Measurements from ENCODE around the gene ENAH. TPM values are rescaled to one million over a fixed set of nuclear protein-coding genes. Genes with fewer than 3 reads are reported as not detected.

The ENAH gene
- total and polyA plus RNA-seq, 9 of the 15 experiments (the other 6 are each of a cell fraction or from before 2014, with no cell fraction given), result 0.03 to 1.2 (median 0.15) TPM

GRCh38 chr1:225655509-225656258 is 2.8 kb upstream of the ENAH start:
- POLR2A ChIA-PET, result interaction anchor here (1.1 to 1.4 kb wide), 2 partner anchors 8 to 16 kb away, joined by 5 to 9 read pairs; no protein-coding TSS in a partner anchor
- TF ChIP-seq TCF7 (IDR thresholded peaks at IDR 0.05; ENCODE audit: borderline replicate concordance), result no peak
- TF ChIP-seq, protein P1, sequence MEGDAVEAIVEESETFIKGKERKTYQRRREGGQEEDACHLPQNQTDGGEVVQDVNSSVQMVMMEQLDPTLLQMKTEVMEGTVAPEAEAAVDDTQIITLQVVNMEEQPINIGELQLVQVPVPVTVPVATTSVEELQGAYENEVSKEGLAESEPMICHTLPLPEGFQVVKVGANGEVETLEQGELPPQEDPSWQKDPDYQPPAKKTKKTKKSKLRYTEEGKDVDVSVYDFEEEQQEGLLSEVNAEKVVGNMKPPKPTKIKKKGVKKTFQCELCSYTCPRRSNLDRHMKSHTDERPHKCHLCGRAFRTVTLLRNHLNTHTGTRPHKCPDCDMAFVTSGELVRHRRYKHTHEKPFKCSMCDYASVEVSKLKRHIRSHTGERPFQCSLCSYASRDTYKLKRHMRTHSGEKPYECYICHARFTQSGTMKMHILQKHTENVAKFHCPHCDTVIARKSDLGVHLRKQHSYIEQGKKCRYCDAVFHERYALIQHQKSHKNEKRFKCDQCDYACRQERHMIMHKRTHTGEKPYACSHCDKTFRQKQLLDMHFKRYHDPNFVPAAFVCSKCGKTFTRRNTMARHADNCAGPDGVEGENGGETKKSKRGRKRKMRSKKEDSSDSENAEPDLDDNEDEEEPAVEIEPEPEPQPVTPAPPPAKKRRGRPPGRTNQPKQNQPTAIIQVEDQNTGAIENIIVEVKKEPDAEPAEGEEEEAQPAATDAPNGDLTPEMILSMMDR (IDR thresholded peaks at IDR 0.05 in 2 of 3, conservative IDR thresholded peaks at IDR 0.05 in 1 of 3; ENCODE audit: insufficient read depth in 2 of 3, low read depth in 1 of 3, low read length in 3 of 3), result peak in 1 of 3 experiments; percentile 36; a peak in 2 of 6 replicates
- no peak for TF ChIP-seq ATF4 (CRISPR knock-in tag; IDR thresholded peaks at IDR 0.05)
- peak in 1 of 2 experiments; percentile 45; a peak in 2 of 4 replicates for TF ChIP-seq RAD21 (CRISPR knock-in tag; conservative IDR thresholded peaks at IDR 0.05 in 1 of 2, IDR thresholded peaks at IDR 0.05 in 1 of 2)
- no peak for TF ChIP-seq PTRF (tag; IDR thresholded peaks at IDR 0.05)
- TF ChIP-seq NFIC (IDR thresholded peaks at IDR 0.05), result peak; percentile 84

More at GRCh38 chr1:225655509-225656258, 2.8 kb upstream of the ENAH start:
- Histone ChIP-seq H3K4me1 (replicated peaks in 1 of 2; ENCODE audit: control insufficient read depth in 2 of 2, insufficient read depth in 2 of 2, low read length in 2 of 2) (peaks cover 0 to 16% of the 10 kb centered on the region in 2 experiments; a peak in 2 of 5 replicates), H3K36me3 (ENCODE audit: control insufficient read depth, insufficient read depth, low read length) (no peaks in the 10 kb centered on the region), H3K4me3 (no peak overlapping the region), H3K27me3 (ENCODE audit: control insufficient read depth in 2 of 2, insufficient read depth in 2 of 2, low read length in 2 of 2) (peaks cover 30 to 34% of the 10 kb centered on the region in 2 experiments), H3K9me3 (replicated peaks; ENCODE audit: control insufficient read depth, insufficient read depth, low read depth, low read length) (no peaks in the 10 kb centered on the region), H3K9ac (ENCODE audit: insufficient read depth in 1 of 2, low read depth in 2 of 2, low read length in 2 of 2) (no peak overlapping the region), H3K4me2 (ENCODE audit: insufficient read depth, low read length) (no peak overlapping the region), H3K27ac (ENCODE audit: extremely low read depth, low read depth, low read length) (no peak overlapping the region), H3K9me1 (ENCODE audit: control insufficient read depth, insufficient read depth, low read length) (no peaks in the 10 kb centered on the region), H3K79me2 (ENCODE audit: control insufficient read depth, insufficient read depth, low read length) (no peaks in the 10 kb centered on the region), H4K20me1 (replicated peaks; ENCODE audit: control insufficient read depth, insufficient read depth, low read length) (no peaks in the 10 kb centered on the region), H2AFZ (ENCODE audit: low read depth, low read length) (no peak overlapping the region)
- WGBS (ENCODE audit: insufficient coverage, low coverage, missing lambda C conversion rate), result 6% methylated on average over 4 of the region's 4 CpGs
- FAIRE-seq, result no peak
- no peak for ATAC-seq
- intact Hi-C loops (cut with micrococcal nuclease), result loop anchor here (2.0 to 10.0 kb wide), 3 partner anchors 175 to 319 kb away; no protein-coding TSS in a partner anchor
- in situ Hi-C loops (cut with MboI), result no loop called here
- DNase-seq (ENCODE audit: extremely low read depth in 1 of 4, low spot score in 3 of 4), result peak in 1 of 4 experiments; percentile 23
- CTCF ChIA-PET (ENCODE audit: low intra/inter-chr PET ratio), result no interaction called here
- no TSS peak for BruUV-seq (replicated peaks)
